Measurements from ENCODE around the gene SMIM43.

SMIM43 gene

DNA sequence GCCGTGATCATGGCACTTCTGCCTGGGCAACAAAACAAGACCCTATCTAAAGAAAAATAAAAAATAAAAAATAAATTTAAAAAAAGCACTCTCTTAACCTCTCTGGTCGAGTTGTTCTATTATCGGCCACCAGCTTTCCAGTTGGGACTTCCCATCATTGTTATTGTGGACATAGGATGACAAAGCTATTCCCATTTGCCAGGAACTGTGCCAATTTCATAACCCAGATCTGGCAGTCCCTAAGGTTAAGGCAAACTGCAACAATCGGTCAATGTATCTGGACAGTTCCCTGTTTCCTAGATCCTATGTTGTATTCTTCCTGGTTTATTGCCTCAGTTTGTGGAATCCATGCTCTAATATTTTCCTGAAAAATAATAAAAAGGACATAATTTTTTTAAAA is 50.4 kb downstream of the SMIM43 start:
- no peak overlapping the region for H3K9ac ChIP-seq (ENCODE audit: low read depth, low read length)
- no peaks in the 10 kb centered on the region for H3K9me3 ChIP-seq (ENCODE audit: control insufficient read depth, insufficient read depth, low read length)
- peaks cover 4% of the 10 kb centered on the region; the same call in 1 of the 2 replicates for H3K27me3 ChIP-seq (ENCODE audit: control insufficient read depth, insufficient read depth, low read length)
- H3K27ac ChIP-seq (ENCODE audit: low read depth, low read length) = no peak overlapping the region
- H3K4me3 ChIP-seq (ENCODE audit: low read depth, low read length) = no peak overlapping the region
- peaks cover 20% of the 10 kb centered on the region for H3K4me1 ChIP-seq (ENCODE audit: control insufficient read depth, insufficient read depth, low read length)
- H3K36me3 ChIP-seq (ENCODE audit: control insufficient read depth, insufficient read depth, low read length) = no peaks in the 10 kb centered on the region

DNA sequence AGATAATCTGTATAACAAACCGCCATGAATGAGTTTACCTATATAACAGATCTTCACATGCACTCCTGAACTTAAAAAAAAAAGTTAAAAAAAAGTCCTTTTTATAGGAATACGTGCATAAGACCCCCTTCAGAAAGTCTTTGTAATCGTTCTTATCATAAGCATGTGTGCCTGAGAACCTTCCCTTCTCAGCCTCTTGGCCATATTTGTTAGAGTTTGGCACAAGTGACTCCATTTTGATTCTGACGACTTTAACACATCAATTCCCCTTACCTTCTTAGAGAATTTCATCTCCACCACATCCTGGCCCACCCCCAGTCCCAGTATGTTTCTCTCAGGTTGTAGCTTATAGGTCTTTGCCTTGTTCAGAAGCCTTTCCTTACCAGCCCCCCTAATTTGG is 52.2 kb downstream of the SMIM43 start:
- H3K27ac ChIP-seq (ENCODE audit: low read depth, low read length) = peak overlapping the region; percentile 94
- peaks cover 4% of the 10 kb centered on the region; the same call in 1 of the 2 replicates for H3K27me3 ChIP-seq (ENCODE audit: control insufficient read depth, insufficient read depth, low read length)
- H3K9me3 ChIP-seq (ENCODE audit: control insufficient read depth, insufficient read depth, low read length) = no peaks in the 10 kb centered on the region
- H3K4me3 ChIP-seq (ENCODE audit: low read depth, low read length) = no peak overlapping the region
- no peaks in the 10 kb centered on the region for H3K36me3 ChIP-seq (ENCODE audit: control insufficient read depth, insufficient read depth, low read length)
- H3K4me1 ChIP-seq (ENCODE audit: control insufficient read depth, insufficient read depth, low read length) = peaks cover 20% of the 10 kb centered on the region
- no peak overlapping the region for H3K9ac ChIP-seq (ENCODE audit: low read depth, low read length)

DNA sequence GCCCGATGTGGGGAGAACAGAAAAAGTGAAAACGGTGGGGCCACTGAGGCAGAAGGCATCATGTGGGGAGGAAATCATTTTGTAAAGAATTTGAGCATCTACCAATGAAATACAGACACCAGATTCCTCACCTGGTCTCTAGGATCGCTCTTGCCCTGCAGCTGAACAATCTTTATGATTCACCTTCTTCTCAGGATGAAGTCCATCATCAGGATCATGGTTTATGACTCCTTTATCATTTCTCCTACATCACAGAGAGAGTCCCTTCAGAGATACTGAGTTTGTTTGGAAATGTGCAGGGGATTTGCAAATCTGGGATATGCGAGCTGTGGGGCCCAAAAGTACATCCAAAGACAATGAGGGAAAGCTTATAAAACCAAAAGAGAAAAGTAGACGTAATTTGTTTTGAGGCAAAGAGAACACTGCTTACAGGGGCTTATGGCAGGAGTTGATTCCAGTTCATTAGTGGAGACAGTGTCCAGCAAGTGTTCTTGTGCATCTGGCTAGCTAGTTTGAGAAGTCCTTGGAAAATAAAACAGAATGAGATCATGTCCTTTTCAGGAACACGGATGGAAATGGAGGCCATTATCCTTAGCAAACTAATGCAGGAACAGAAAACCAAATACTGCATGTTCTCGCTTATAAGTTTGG is 52.8 kb downstream of the SMIM43 start:
- peaks cover 20% of the 10 kb centered on the region for H3K4me1 ChIP-seq (ENCODE audit: control insufficient read depth, insufficient read depth, low read length)
- peak overlapping the region; percentile 94 for H3K27ac ChIP-seq (ENCODE audit: low read depth, low read length)
- peak overlapping the region; percentile 32; the same call in 1 of the 2 replicates for H3K9ac ChIP-seq (ENCODE audit: low read depth, low read length)
- peaks cover 4% of the 10 kb centered on the region; the same call in 1 of the 2 replicates for H3K27me3 ChIP-seq (ENCODE audit: control insufficient read depth, insufficient read depth, low read length)
- H3K4me3 ChIP-seq (ENCODE audit: low read depth, low read length) = peak overlapping the region; percentile 51
- no peaks in the 10 kb centered on the region for H3K36me3 ChIP-seq (ENCODE audit: control insufficient read depth, insufficient read depth, low read length)
- no peaks in the 10 kb centered on the region for H3K9me3 ChIP-seq (ENCODE audit: control insufficient read depth, insufficient read depth, low read length)

DNA sequence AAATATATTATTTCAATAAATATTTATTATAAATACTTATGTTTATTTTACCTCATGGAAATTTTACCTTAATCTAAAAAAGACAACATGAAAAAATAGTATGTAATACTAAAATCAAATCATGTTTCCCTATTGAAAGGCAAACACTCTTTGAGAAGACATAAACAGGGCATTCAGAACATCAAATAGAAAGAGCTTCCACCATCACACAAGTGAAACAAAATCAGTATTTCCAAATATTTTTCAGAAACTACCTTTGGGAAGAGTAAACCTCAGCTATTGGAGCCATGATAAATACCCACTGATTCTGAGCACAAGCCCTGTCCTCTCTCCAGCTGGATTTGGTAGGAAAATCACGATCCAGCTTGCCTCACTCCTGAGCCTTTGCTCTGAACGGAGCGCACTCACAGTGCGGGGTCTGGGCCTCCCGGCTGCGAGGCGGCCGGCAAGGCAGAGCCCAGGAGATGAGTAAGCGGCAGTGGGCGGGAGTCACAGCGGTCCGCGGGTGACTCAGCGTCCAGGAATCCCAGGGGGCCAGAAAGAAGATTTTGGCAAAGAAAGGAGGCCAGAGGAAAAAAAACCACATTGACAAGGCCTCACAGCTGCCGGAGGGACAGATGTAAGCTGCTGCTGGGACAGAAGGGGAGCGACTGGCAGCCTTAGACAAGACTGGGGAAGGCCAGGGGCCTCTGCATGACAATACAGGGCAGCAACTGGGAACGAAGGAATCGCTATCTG is 53.5 kb downstream of the SMIM43 start:
- no peaks in the 10 kb centered on the region for H3K9me3 ChIP-seq (ENCODE audit: control insufficient read depth, insufficient read depth, low read length)
- H3K27ac ChIP-seq (ENCODE audit: low read depth, low read length) = peak overlapping the region; percentile 94
- no peaks in the 10 kb centered on the region for H3K36me3 ChIP-seq (ENCODE audit: control insufficient read depth, insufficient read depth, low read length)
- peak overlapping the region; percentile 32; the same call in 1 of the 2 replicates for H3K9ac ChIP-seq (ENCODE audit: low read depth, low read length)
- peak overlapping the region; percentile 51 for H3K4me3 ChIP-seq (ENCODE audit: low read depth, low read length)
- peaks cover 20% of the 10 kb centered on the region for H3K4me1 ChIP-seq (ENCODE audit: control insufficient read depth, insufficient read depth, low read length)
- H3K27me3 ChIP-seq (ENCODE audit: control insufficient read depth, insufficient read depth, low read length) = peaks cover 4% of the 10 kb centered on the region; the same call in 1 of the 2 replicates

DNA sequence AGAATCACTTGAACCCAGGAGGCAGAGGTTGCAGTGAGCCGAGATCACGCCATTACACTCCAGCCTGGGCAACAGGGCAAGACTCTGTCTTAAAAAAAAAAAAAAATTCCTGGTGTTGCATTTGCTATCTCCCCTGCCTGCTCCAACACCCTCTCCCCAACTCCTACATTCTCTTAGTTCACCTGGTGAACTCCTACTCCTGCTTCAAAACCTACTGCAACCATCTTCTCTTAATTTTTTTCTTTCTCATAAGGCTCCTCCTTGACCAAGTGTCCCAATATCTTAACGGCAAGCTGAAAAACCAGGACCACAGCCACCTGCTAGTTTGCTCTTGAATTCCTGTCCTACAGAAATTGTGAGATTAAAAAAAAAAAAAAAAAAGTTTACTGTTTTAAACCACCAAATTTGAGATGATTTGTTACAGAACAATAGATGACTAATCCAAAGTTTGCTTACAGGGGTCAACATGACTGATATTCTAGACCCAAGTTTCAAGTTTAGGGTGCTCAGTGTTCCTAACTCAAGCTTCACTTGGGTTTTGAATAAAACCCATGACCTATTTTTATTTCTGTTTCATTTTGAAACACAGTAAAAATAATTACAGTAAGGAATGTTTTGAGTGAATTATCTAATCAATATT is 55.1 kb downstream of the SMIM43 start:
- H3K27ac ChIP-seq (ENCODE audit: low read depth, low read length) = peak overlapping the region; percentile 57
- no peak overlapping the region for H3K4me3 ChIP-seq (ENCODE audit: low read depth, low read length)
- H3K9me3 ChIP-seq (ENCODE audit: control insufficient read depth, insufficient read depth, low read length) = no peaks in the 10 kb centered on the region
- peaks cover 27% of the 10 kb centered on the region for H3K4me1 ChIP-seq (ENCODE audit: control insufficient read depth, insufficient read depth, low read length)
- H3K36me3 ChIP-seq (ENCODE audit: control insufficient read depth, insufficient read depth, low read length) = no peaks in the 10 kb centered on the region
- H3K27me3 ChIP-seq (ENCODE audit: control insufficient read depth, insufficient read depth, low read length) = peaks cover 4% of the 10 kb centered on the region; the same call in 1 of the 2 replicates
- no peak overlapping the region for H3K9ac ChIP-seq (ENCODE audit: low read depth, low read length)
